GM12801 (cell line): ENCODE measurements around the gene PPP1R37.

Source experiments
- TF ChIP-seq, protein P1 (sequence below): IDR thresholded peaks from one replicate; pipeline ENCODE4 v1.5.1; 2011; ENCODE audit warnings: control low read depth; ENCODE audit not compliant: insufficient read length; ENCODE audit errors: extremely low read depth

The PPP1R37 gene

DNA sequence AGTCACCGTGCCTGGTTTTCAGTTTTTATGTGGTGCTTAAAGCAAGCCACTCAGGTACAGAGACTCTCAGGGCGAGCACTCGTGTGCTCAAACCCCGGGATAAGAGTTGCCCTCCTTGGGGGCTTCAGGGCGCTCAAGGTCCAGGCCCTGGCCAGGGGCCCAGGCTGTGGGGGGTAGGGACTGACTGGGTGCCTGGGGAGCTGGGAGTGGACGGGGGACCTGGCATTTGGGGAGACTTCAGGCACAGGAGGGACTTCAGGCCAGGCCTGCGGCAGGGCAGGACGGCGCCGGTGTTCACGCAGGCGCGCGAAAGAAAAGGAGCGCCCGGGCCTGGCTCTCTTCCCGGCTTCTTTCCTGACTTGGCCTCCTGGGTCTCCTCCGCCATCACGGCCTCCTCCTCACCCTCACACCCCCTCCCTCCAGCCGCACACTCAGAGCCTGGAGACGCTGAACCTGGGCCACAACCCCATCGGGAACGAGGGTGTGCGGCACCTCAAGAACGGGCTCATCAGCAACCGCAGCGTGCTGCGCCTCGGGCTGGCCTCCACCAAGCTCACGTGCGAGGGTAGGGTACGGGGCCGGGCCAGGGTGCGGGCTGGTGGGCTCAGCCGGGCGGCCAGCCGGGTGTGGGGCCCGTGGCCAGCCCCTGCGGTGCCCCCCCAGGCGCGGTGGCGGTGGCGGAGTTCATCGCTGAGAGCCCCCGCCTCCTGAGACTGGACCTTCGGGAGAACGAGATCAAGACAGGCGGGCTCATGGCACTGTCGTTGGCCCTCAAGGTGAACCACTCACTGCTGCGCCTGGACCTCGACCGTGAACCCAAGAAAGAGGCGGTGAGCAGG is 51.7 kb downstream of the PPP1R37 start:
- TF ChIP-seq, protein P1, sequence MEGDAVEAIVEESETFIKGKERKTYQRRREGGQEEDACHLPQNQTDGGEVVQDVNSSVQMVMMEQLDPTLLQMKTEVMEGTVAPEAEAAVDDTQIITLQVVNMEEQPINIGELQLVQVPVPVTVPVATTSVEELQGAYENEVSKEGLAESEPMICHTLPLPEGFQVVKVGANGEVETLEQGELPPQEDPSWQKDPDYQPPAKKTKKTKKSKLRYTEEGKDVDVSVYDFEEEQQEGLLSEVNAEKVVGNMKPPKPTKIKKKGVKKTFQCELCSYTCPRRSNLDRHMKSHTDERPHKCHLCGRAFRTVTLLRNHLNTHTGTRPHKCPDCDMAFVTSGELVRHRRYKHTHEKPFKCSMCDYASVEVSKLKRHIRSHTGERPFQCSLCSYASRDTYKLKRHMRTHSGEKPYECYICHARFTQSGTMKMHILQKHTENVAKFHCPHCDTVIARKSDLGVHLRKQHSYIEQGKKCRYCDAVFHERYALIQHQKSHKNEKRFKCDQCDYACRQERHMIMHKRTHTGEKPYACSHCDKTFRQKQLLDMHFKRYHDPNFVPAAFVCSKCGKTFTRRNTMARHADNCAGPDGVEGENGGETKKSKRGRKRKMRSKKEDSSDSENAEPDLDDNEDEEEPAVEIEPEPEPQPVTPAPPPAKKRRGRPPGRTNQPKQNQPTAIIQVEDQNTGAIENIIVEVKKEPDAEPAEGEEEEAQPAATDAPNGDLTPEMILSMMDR = no peak

DNA sequence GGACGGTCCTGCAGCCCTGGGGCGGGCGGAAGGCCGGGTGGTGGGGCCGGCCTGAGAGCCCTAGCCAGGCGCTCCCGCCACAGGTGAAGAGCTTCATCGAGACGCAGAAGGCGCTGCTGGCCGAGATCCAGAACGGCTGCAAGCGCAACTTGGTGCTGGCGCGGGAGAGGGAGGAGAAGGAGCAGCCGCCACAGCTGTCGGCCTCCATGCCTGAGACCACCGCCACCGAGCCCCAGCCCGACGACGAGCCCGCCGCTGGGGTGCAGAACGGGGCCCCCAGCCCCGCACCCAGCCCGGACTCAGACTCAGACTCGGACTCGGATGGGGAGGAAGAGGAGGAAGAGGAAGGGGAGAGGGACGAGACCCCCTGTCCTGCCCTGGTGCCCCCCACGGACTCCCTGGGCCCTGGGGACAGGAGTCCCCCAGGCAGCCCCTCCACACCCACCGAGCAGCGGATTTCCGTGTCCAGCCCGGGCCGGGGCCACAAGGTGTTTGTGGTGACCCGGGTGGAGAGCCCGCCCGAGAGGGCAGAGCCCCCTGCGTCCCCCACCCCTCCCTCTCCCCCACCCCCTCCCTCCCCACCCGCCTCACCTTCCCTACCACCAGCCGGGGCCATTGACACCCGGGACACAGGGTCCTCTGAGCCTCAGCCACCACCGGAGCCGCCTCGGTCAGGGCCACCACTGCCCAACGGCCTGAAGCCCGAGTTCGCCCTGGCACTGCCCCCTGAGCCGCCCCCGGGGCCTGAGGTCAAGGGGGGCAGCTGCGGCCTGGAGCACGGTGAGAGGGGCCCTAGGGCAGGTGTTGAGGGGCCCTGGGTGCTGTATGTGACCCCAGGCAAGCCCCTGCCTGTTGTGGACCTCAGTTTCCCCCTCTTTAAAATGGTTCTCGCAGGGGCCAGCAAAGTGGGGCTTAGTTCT is 52.6 kb downstream of the PPP1R37 start:
- TF ChIP-seq, protein P1 = no peak

DNA sequence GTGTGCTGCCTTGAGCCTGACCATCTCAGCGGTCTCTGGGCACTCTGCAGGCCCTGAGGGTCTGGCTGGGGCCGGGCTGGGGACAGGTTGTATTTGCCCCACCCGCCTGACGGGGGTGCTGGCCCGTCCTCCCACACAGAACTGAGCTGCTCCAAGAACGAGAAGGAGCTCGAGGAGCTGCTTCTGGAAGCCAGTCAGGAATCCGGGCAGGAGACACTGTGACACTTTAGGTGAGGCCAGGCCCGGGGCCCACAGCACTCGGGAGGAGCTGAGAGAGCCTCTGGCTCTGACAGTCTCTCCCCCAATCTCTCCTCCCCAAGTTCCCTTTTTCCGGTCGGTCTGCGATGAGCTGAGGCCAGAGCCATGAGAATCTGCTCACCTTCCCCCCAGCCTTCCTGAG is 53.3 kb downstream of the PPP1R37 start:
- TF ChIP-seq, protein P1 = no peak

DNA sequence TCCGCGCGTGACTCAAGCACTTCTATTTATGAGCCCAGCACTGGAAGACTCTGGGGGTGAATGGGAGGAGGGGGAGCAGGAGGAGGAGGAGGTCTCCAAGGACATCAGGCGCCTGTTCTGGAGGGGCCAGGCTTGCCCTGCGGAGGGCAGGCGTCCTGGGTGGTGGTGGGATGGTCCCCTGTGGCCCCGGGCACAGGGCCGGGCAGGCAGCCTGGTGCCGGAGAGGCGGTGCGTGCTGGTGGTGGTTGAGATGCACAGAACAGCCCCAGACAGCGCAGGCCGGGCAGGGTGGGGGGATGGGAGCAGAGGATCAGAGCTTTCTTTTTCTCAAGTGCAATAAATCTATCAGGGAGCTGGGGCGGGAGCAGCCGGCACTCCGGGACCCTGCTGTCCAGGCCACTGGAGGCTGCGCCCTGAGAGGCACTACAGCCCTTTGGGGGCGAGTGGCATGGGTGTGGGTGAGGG is 53.8 kb downstream of the PPP1R37 start:
- TF ChIP-seq, protein P1 = no peak

DNA sequence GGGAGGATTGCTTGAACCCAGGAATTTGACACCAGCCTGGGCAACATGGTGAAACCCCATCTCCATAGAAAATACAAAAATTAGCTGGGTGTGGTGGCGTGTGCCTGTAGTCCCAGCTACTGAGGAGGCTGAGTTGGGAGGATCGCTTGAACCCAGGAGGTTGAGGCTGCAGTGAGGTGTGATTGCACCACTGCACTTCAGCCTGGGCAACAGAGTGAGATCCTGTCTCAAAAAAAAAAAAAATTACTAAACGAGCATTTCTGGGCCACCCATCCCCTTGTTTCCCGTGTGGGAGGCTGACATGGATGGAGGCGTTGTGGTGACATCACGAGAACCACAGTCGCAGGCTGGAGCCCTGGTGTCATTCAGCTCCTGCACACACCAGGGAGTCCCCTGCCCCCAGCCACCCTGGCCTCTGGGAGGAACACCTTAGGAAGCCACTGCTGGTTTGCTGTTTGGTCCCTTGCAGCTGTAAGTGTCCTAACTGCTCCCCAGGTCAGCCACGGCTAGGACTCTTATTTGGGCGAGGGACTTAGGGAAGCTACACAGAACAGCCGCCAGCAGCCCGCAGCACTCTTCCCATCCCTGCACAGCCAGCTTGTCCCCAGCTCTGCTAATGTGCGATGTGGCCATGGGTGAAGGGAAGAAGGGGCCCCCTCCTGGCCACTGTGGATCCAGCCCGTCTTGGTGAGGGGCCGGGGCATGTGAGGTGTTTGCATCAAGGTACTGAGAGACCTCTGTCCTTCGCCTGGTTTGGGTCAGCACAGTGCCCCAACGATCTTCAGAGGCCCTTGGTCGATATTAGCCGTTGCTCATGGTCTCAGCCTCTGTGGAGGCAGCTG is 55.1 kb downstream of the PPP1R37 start:
- TF ChIP-seq, protein P1 = no peak

DNA sequence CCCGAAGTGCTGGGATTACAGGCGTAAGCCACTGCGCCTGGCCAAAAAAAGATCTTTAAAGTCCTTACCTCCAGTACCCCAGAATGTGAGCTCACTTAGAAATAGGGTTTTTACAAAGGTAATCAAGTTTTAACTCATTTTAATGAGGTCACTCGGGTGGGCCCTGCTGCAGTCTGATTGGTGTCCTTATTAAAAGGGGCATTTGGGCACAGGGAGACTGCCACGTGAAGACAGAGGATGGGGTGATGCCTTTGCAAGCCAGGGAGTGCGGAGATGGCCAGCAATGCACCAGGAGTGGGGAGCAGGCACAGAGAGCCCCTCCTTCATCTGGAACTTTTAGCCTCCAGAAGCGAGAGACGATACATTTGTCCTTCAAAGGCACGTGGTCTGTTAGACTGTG is 56.1 kb downstream of the PPP1R37 start:
- TF ChIP-seq, protein P1 = no peak

DNA sequence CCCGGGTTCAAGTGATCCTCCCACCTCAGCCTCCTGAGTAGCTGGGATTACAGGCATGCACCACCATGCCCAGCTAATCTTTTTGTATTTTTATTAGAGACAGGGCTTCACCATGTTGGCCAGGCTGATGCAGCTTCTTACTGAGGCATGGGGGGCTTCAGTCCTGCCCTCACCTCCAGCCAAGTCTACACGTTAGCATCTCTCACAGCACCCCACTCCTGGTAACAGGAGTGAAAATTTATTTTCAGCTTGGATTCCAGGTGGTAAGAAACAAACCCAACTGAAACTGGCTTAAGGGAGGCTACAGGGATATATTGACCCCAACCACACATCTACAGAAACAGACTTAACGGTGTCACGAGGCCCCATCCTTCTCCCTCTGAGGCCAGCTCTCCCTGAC is 57.2 kb downstream of the PPP1R37 start:
- TF ChIP-seq, protein P1 = no peak
